ENCODE data around the gene NEO1. TPM values are rescaled to one million over a fixed set of nuclear protein-coding genes. Genes with fewer than 3 reads are reported as not detected.
A peak's percentile ranks its signal among the peaks of the same experiment; 100 is the strongest.

Gene NEO1
- total RNA-seq, 1 donor from 2014 or later: 30.3 TPM

DNA sequence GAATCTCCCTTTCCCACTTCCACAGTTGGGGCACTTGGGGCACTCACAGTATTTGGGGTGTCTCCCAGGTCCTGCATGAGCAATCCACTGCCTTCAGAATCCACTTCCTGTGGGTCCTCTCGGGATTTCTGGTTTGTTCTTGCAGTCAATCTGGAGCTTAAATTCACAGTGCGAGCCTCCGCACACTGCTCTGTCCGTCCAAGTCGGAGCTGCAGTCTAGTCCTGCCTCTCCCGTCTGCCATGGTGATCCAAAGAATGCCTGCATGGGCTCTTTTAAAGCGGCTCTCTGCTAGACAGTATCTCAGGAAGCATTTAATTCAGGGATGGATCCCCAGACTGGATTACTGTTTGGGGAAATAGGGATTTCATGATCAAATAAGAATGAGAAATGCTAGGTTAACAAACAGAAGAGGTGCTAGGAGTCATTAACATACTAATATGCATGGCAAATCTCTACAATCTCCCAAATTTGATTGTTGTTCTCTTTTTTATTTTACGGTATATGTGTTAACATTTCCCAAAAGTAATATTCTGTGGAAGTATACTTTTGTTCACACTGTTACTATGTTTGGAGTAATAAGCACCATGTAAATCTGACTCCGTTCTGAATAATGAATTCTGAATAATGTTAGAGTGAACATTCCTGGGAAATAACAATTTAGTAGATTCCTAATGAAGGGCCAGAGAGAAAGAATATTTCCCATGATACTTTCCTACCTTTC is 174.0 kb downstream of the NEO1 start:
- no peak for DNase-seq (ENCODE audit: low read depth)
- H3K4me3 Mint-ChIP-seq (ENCODE audit: unreplicated experiment): peak overlapping the region; percentile 50
- H3K9me3 ChIP-seq (ENCODE audit: insufficient read depth, low read depth, low read length): no peaks in the 10 kb centered on the region
- no peak overlapping the region for H3K27ac Mint-ChIP-seq (ENCODE audit: unreplicated experiment)
- H3K27me3 Mint-ChIP-seq (ENCODE audit: low read depth, unreplicated experiment): no peaks in the 10 kb centered on the region
- no peak for TF ChIP-seq EZH2 (IDR thresholded peaks at IDR 0.05; ENCODE audit: insufficient read depth, low read length)
- TF ChIP-seq, protein P1, sequence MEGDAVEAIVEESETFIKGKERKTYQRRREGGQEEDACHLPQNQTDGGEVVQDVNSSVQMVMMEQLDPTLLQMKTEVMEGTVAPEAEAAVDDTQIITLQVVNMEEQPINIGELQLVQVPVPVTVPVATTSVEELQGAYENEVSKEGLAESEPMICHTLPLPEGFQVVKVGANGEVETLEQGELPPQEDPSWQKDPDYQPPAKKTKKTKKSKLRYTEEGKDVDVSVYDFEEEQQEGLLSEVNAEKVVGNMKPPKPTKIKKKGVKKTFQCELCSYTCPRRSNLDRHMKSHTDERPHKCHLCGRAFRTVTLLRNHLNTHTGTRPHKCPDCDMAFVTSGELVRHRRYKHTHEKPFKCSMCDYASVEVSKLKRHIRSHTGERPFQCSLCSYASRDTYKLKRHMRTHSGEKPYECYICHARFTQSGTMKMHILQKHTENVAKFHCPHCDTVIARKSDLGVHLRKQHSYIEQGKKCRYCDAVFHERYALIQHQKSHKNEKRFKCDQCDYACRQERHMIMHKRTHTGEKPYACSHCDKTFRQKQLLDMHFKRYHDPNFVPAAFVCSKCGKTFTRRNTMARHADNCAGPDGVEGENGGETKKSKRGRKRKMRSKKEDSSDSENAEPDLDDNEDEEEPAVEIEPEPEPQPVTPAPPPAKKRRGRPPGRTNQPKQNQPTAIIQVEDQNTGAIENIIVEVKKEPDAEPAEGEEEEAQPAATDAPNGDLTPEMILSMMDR (IDR thresholded peaks at IDR 0.05; ENCODE audit: insufficient read depth, low read depth, low read length): no peak
- no peaks in the 10 kb centered on the region for H4K20me1 ChIP-seq (ENCODE audit: insufficient read depth, low read length)
- H3K27me3 ChIP-seq (ENCODE audit: insufficient read depth, low read length): no peaks in the 10 kb centered on the region
- no peaks in the 10 kb centered on the region for H3K79me2 ChIP-seq (ENCODE audit: insufficient read depth, low read length)
- no peaks in the 10 kb centered on the region for H3K36me3 ChIP-seq (ENCODE audit: insufficient read depth, low read length)
- no peak overlapping the region for H3K9ac ChIP-seq (ENCODE audit: low read length)
- H3K9me3 Mint-ChIP-seq (ENCODE audit: unreplicated experiment): peaks cover 8% of the 10 kb centered on the region
- H3K4me1 ChIP-seq (ENCODE audit: insufficient read depth, low read length): peaks cover 7% of the 10 kb centered on the region
- peaks cover 10% of the 10 kb centered on the region for H3K36me3 Mint-ChIP-seq (ENCODE audit: low read depth, unreplicated experiment)
- no peak overlapping the region for H3K27ac ChIP-seq (ENCODE audit: low read depth, low read length)
- no peaks in the 10 kb centered on the region for H3K4me1 Mint-ChIP-seq (ENCODE audit: low read depth, unreplicated experiment)
- H3K4me2 ChIP-seq (ENCODE audit: low read length): no peak overlapping the region
- no peak for FAIRE-seq
- no peak overlapping the region for H3K4me3 ChIP-seq (ENCODE audit: insufficient read depth, low read depth, low read length)
- H2AFZ ChIP-seq (ENCODE audit: low read depth, low read length): no peak overlapping the region

DNA sequence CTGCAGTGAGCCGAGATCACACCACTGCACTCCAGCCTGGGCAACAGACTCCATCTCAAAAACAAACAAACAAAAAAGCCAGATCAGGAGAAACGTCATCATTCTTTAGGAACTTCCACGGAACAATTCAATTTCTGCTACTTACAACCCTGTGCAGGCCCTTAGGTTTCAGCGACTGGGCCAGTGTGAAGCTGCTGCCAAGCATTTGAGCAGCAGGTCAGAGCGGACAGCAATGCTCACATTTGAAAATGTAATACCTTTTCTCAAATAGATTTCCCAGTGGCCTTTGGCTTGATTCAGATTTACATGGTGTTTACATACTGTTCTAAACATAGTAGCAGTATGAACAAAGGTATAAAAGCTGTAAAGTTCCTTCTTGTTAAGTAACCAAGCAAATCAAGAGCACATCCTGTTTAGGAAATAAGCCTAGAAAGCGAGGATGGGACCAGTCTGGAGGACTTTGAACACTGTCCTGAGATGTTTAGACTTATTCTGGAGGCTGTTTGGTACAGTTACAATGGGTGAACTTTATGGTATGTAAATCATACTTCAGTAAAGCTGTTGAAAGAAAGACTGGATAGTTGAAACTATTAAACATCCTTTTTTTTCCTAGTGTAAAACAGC is 175.3 kb downstream of the NEO1 start:
- no peak overlapping the region for H3K27ac ChIP-seq (ENCODE audit: low read depth, low read length)
- H3K4me3 Mint-ChIP-seq (ENCODE audit: unreplicated experiment): no peak overlapping the region
- no peak overlapping the region for H3K4me2 ChIP-seq (ENCODE audit: low read length)
- H3K9me3 ChIP-seq (ENCODE audit: insufficient read depth, low read depth, low read length): no peaks in the 10 kb centered on the region
- no peak for DNase-seq (ENCODE audit: low read depth)
- H3K36me3 ChIP-seq (ENCODE audit: insufficient read depth, low read length): no peaks in the 10 kb centered on the region
- H4K20me1 ChIP-seq (ENCODE audit: insufficient read depth, low read length): no peaks in the 10 kb centered on the region
- no peak overlapping the region for H2AFZ ChIP-seq (ENCODE audit: low read depth, low read length)
- TF ChIP-seq EZH2 (IDR thresholded peaks at IDR 0.05; ENCODE audit: insufficient read depth, low read length): no peak
- TF ChIP-seq, protein P1 (IDR thresholded peaks at IDR 0.05; ENCODE audit: insufficient read depth, low read depth, low read length): no peak
- peaks cover 3% of the 10 kb centered on the region for H3K9me3 Mint-ChIP-seq (ENCODE audit: unreplicated experiment)
- H3K4me1 Mint-ChIP-seq (ENCODE audit: low read depth, unreplicated experiment): peaks cover 8% of the 10 kb centered on the region
- no peak for FAIRE-seq
- H3K36me3 Mint-ChIP-seq (ENCODE audit: low read depth, unreplicated experiment): peaks cover 7% of the 10 kb centered on the region
- no peaks in the 10 kb centered on the region for H3K27me3 ChIP-seq (ENCODE audit: insufficient read depth, low read length)
- H3K27ac Mint-ChIP-seq (ENCODE audit: unreplicated experiment): no peak overlapping the region
- no peak overlapping the region for H3K4me3 ChIP-seq (ENCODE audit: insufficient read depth, low read depth, low read length)
- no peak overlapping the region for H3K9ac ChIP-seq (ENCODE audit: low read length)
- no peaks in the 10 kb centered on the region for H3K27me3 Mint-ChIP-seq (ENCODE audit: low read depth, unreplicated experiment)
- H3K79me2 ChIP-seq (ENCODE audit: insufficient read depth, low read length): no peaks in the 10 kb centered on the region
- H3K4me1 ChIP-seq (ENCODE audit: insufficient read depth, low read length): peaks cover 7% of the 10 kb centered on the region
